DMS79 (cell line): ENCODE measurements around the gene SPDYC.
"Not testable (repeated sequence)": the region's sequence is repeated elsewhere in the genome, so short reads cannot be mapped to it uniquely, and the experiment has no call there.

ENCODE experiments used
- DNase-seq: peaks from one replicate; lab custom pipeline; 2025; lab: John Stamatoyannopoulos, UW

The SPDYC gene

GRCh38 chr11:65134240-65134951, 35.6 kb upstream of the SPDYC start, which contains the start of gene SYVN1:
TSS of gene SYVN1 (minus strand) at chr11:65134519. CDS start at chr11:65133601, 918 bp downstream.
- DNase-seq, result peak; percentile 75

DNA sequence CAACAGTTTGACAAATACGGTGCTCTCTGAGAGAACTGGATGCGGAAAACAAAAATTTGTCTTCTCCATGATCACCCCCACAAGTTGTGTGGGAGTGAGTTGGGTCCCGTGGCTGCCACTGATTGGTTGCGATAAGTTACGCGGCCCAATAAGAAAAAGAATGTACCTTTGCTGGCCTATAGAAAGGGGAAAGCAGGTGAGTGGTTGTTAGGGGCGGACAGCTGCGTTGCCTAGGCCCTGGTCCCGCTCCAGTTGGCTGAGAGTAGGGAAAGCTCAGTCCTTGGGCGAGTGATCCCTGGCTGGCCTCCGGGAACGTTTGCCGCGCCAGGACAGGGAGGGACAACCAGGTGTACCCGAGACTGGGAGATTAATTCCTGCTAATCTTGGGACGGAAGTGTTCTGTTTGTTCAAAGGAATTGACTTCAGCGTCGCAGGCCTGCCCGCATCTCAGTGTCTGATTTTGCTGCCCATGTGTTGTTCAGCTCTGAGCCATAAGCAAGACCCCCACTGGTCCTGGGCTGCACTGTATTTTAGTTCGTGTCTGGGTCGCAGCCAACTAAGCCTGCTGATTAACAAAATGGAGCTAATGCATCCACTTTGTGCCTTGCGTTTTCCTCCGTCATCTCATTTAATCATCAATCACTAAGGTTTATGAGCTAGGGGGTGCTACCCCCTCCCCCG, 34.9 kb upstream of the SPDYC start:
- DNase-seq, result peak; percentile 98

DNA sequence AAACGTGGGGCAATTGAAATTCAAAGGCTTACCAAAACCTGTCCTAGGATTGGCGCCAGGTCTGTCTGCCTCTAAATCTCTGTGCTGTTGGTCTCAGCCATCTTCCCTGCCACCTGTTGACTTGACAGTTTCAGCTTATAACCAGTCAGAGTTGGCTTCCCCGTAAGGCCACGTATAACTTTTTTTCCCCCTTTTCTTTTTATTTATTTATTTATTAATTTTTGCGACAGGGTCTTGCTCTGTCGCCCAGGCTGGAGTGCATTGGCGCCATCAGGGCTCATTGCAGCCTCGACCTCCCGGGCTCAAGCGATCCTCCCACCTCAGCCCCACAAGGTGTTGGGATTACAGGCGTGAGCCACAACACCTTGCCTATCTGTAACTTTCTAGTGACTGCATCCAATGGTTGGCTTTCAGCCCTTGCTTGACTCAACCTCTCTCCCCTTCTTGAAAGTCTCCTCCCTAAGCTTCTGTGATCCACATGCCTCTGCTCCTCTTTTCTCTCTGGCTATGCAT, 34.3 kb upstream of the SPDYC start:
- no peak for DNase-seq

DNA sequence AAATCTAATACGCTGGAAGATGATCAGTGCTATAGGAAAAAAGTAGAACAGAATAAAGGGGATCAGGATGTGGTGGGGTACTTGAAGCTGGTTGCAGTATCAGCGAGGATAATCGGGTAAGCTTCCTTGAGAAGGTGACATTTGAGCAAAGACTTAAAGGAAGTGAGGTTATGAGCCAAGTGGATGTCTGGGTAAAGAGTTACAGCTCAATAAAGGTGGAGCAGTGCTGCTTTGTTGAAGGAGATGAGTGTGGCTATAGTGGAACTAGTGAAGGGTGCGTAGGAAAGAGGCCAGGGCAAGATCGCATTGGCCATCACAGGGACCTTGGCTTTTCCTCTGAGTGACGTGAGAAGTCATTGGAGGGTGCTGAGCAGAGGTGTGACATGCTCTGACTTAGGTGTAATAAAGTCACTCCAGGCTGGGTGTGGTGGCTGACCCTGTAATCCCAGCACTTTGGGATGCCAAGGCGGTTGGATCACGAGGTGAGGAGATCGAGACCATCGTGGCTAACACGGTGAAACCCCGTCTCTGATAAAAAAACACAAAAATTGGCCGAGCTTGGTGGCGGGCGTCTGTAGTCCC, 33.4 kb upstream of the SPDYC start:
- no peak for DNase-seq

GRCh38 chr11:65141896-65142494, 28.0 kb upstream of the SPDYC start:
- DNase-seq, result no peak

GRCh38 chr11:65147352-65148075, 22.5 kb upstream of the SPDYC start:
- DNase-seq, result no peak

DNA sequence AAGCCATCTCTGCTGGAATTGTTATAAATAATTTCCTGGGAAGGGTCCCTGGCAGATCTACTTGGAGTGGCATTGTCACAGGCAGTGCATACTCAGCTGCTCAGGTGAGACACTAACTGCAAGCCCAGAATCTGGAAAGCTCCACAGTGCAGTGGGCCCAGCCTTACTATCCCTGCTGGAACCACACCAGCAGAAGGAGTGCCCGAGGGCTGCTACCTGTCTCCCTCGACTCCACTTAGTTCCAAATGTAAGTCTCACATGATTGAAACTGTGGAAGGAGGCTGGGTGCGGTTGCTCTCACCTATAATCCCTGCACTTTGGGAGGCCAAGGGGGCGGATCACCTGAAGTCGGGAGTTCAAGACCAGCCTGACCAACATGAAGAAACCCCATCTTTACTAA, 21.4 kb upstream of the SPDYC start:
- no peak for DNase-seq

DNA sequence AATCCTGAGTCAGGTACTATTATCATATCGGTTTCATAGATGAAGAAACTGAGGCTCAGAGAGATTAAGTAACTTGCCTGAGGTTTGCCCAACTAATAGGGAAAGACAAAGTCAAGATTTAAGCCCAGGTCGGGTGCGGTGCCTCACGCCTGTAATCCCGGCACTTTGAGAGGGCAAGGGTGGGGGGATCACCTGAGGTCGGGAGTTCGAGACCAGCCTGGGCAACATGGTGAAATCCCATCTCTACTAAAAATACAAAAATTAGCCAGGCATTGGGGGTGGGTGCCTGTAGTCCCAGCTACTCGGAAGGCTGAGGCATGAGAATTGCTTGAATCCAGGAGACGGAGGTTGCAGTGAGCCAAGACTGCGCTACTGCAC, 19.9 kb upstream of the SPDYC start:
- not testable (repeated sequence) for DNase-seq

DNA sequence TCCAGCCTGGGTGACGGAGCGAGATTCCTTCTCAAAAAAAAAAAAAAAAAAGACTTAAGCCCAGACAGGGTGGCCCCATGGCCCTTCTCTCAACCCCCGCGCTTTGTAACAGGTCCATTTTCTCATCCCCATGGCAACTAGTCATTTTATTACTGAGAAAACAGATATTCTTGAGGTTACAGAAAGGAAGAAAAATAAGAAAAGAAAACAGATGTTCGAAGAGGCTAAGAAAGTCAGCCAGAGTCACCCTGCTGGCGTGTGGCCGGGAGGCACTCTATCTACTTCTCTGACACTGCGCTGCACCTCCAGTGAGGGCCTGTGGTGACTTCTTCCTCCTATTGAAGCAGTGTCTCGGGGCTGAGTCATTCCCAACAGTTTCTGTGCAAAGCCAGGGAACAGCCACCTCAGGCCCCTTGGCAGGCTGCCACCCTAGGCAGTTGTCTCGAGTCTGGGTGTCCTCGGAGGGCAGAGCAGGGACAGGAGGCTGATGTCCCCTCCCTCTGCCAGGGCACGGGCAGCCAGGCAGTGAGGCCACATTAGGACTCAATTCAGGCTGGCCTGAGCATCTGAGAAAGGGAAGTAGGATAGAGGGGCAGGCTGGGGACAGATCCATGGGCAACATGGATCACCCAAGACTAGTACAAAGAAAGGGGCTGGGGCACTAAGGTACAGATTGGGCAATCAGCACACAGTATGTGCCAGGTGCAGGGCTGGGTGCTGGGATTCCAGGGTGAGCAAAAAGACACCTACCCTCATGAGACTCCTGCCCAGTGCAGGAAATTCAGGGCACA, 19.3 kb upstream of the SPDYC start:
- peak; percentile 80 for DNase-seq

GRCh38 chr11:65151331-65151899, 18.6 kb upstream of the SPDYC start:
- no peak for DNase-seq

DNA sequence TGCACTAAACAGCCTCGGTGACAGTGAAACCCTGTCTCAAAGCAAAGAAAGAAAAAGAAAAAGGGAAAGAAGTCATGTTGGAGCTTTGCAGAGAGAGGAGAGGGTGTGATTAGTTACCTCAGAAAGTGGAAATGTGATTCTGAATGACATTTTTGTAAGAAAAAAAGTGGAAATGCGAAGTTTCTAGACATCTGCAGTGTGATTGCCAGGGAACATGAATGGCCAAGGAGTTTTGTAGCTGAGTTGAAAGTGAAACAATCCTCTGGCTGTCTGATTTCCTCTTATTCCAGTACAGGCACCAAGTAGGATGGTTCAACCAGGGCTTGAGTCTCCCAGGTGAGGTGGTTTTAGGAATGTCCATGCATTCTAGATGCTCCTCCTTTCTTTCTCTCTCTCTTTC, 17.9 kb upstream of the SPDYC start:
- DNase-seq, result no peak

- no peak for DNase-seq
These were observed 13.8 kb upstream of the SPDYC start for GRCh38 chr11:65156256-65156655.

GRCh38 chr11:65156926-65157325, 13.1 kb upstream of the SPDYC start:
- DNase-seq, result no peak

DNA sequence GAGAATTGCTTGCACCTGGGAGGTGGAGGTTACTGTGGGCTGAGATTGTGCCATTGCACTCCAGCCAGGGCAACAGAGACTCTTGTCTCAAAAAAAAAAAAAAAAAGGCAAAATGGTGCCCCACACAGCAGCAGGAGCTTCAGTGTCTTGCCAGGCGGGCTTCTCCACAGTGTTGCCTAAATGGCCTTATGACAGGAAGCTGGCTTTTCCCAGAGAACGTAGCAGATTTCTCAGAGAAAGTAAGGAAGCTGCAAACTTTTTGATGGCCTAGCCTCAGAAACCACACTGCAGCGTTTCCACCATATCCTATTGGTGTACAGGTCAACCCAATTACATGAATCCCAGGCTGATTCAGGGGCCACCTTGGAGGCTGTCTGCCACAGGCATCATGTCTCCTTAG, 12.7 kb upstream of the SPDYC start:
- DNase-seq, result no peak

- no peak for DNase-seq
These were observed 11.0 kb upstream of the SPDYC start for GRCh38 chr11:65159012-65159411.

- no peak for DNase-seq
These were observed 9.4 kb upstream of the SPDYC start for GRCh38 chr11:65160643-65161042.

DNA sequence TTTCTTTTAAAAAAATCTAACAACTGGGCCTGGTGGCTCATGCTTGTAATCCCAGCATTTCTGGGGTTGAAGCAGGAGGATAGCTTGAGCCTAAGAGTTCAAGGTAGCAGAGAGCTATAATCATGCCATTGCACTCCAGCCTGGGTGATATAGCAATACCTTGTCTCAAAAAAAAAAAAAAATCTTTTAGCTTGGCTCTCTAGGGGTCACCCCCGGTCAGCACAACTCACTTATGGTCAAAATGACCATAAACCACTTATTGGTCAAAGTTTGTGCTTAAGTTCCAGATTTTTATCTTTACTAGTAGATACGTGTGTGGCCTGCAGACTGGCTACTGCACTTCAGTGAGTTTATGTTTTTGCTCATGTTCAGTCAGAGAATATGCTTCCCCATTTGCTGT, 6.3 kb upstream of the SPDYC start:
- no peak for DNase-seq

DNA sequence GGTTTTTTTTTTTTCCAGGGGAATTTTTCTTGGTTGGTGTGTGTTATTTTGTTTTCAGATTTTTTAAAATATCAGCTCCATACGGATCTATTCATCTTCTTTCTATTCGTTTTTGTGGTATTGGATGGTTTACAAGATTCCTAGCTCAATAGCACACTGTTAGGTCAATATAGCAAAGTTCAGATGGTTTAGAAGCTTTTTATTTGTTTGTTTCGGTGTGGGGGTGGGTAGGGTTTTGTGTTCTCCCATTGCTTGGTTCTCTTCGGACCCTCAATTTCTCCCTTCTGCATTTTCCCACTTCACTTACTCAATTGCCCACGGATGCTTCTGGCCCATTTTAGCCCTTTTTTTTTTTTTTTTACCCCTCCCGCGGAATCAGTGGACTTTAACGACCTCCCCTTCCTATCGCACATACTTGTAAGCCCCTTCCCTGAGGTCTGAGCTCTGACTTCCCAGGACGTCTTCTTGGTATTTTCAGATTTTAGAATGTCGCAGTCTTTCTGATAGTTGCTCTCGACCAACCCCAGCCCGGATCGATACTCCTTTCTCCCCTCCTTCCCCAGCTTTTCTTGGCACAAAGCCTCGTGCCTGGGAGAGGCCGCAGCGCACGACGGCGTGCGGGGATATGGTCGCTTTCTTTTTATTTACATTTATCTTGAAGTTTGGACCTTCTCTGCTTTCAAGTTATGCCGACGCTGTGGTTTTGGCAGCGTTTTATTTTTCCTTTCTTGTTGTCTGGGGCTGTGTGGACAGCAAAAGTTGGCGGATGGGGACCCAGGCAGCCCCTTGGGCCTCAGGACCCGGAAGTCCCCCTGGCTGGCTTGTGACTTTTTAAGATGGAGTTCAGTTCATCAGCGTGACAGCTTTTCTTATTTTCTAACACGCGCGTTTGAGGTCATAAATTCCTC, 4.4 kb upstream of the SPDYC start:
- DNase-seq, result no peak

- no peak for DNase-seq
These were observed 3.1 kb upstream of the SPDYC start for GRCh38 chr11:65166893-65167292.

- no peak for DNase-seq
These were observed 2.4 kb upstream of the SPDYC start for GRCh38 chr11:65167656-65168055.
